IMR-90 (cell line): ENCODE measurements around the gene TSSK3. TPM values are rescaled to one million over a fixed set of nuclear protein-coding genes. Genes with fewer than 3 reads are reported as not detected.

ENCODE experiments used
- ATAC-seq: fragments of 200-7000 bp; cut with Tn5 transposase; 2 replicates; pipeline ENCODE4 v1.9.1; 2020; ENCODE audit warnings: low read depth, mild to moderate bottlenecking, moderate library complexity
- BruUV-seq: library from RNA; stranded (reverse); fragments of 400-500 nt; replicated peaks from 2 replicates; lab custom pipeline; 2021; lab: Mats Ljungman, UMichigan
- CTCF ChIA-PET: fragments of 300-600 bp; formaldehyde crosslinking; extraction: SDS; loops from one replicate; lab custom pipeline; 2021; ENCODE audit warnings: antibody characterized with exemption; lab: Yijun Ruan, JAX
- POLR2A ChIA-PET: fragments of 300-600 bp; sonication (Branson Sonifier 250); formaldehyde crosslinking; loops from one replicate; lab custom pipeline; 2022; ENCODE audit warnings: antibody characterized with exemption; ENCODE audit not compliant: unreplicated experiment; lab: Charles Lee
- DNase-seq: peaks from one replicate; pipeline ENCODE4 v3.0.0; 2013
- H2AFZ ChIP-seq: replicated peaks from 2 replicates; pipeline ENCODE3; 2013; ENCODE audit warnings: low read length, mild to moderate bottlenecking; ENCODE audit not compliant: poor library complexity
- H2AK5ac ChIP-seq: 2 replicates; pipeline ENCODE4 v1.6.1; 2013; ENCODE audit warnings: low read depth, low read length, inconsistent platforms
- H2AK9ac ChIP-seq: replicated peaks from 2 replicates; pipeline ENCODE3; 2013; ENCODE audit warnings: mild to moderate bottlenecking, low read depth, low read length, moderate library complexity; ENCODE audit not compliant: poor library complexity
- H2BK120ac ChIP-seq: 2 replicates; pipeline ENCODE4 v1.6.1; 2013; ENCODE audit warnings: low read depth, low read length, inconsistent platforms
- H2BK15ac ChIP-seq: 3 replicates; pipeline ENCODE4 v1.6.1; 2013; ENCODE audit warnings: low read depth, low read length, inconsistent platforms
- H2BK20ac ChIP-seq: 2 replicates; pipeline ENCODE4 v1.6.1; 2013; ENCODE audit warnings: low read depth, mild to moderate bottlenecking, inconsistent platforms, low read length, moderate library complexity
- H2BK5ac ChIP-seq: 2 replicates; pipeline ENCODE4 v1.6.1; 2013; ENCODE audit warnings: mild to moderate bottlenecking, low read depth, low read length, inconsistent platforms; ENCODE audit not compliant: poor library complexity, severe bottlenecking
- H3K14ac ChIP-seq: replicated peaks from 2 replicates; pipeline ENCODE4 v1.6.1; 2013; ENCODE audit warnings: low read depth, low read length, inconsistent platforms
- H3K18ac ChIP-seq: 2 replicates; pipeline ENCODE4 v1.6.1; 2013; ENCODE audit warnings: low read depth, low read length, control low read depth
- H3K23ac ChIP-seq: 2 replicates; pipeline ENCODE4 v1.6.1; 2013; ENCODE audit warnings: low read depth, low read length, inconsistent platforms
- H3K27ac ChIP-seq: 2 replicates; pipeline ENCODE4 v1.5.1; 2013; ENCODE audit warnings: mild to moderate bottlenecking, control low read depth, low read length; ENCODE audit not compliant: insufficient read depth
- H3K27me3 ChIP-seq: 2 replicates; pipeline ENCODE4 v1.6.1; 2013; ENCODE audit warnings: low read length; ENCODE audit not compliant: control insufficient read depth, insufficient read depth
- H3K36me3 ChIP-seq: 2 replicates; pipeline ENCODE4 v1.6.1; 2013; ENCODE audit warnings: low read length, mixed read lengths; ENCODE audit not compliant: control insufficient read depth, insufficient read depth
- H3K4ac ChIP-seq: 2 replicates; pipeline ENCODE4 v1.6.1; 2013; ENCODE audit warnings: low read depth, low read length, inconsistent platforms
- H3K4me1 ChIP-seq: 2 replicates; pipeline ENCODE4 v1.6.1; 2013; ENCODE audit warnings: low read length, mixed read lengths; ENCODE audit not compliant: control insufficient read depth, insufficient read depth
- H3K4me2 ChIP-seq: 2 replicates; pipeline ENCODE4 v1.6.1; 2013; ENCODE audit warnings: low read depth, mild to moderate bottlenecking, control low read depth, low read length, moderate library complexity
- H3K4me3 ChIP-seq: 2 replicates; pipeline ENCODE4 v1.5.1; 2013; ENCODE audit warnings: low read depth, mild to moderate bottlenecking, control low read depth, low read length, moderate library complexity; ENCODE audit not compliant: insufficient read depth
- H3K56ac ChIP-seq: 2 replicates; pipeline ENCODE4 v1.6.1; 2013; ENCODE audit warnings: low read length, inconsistent platforms; ENCODE audit not compliant: insufficient read depth; ENCODE audit errors: extremely low read depth
- H3K79me1 ChIP-seq, 2 experiments: 2 replicates each; pipeline ENCODE4 v1.6.1; 2013; ENCODE audit warnings: low read length in 2 of 2, inconsistent platforms in 1 of 2, low read depth in 1 of 2
- H3K9ac ChIP-seq: 2 replicates; pipeline ENCODE4 v1.6.1; 2013; ENCODE audit warnings: low read depth, low read length, control low read depth
- H3K9me1 ChIP-seq: 2 replicates; pipeline ENCODE4 v1.6.1; 2013; ENCODE audit warnings: low read length, inconsistent platforms; ENCODE audit not compliant: insufficient read depth
- H3K9me3 ChIP-seq: 2 replicates; pipeline ENCODE4 v1.6.1; 2013; ENCODE audit warnings: low read length; ENCODE audit not compliant: control insufficient read depth, insufficient read depth
- H4K20me1 ChIP-seq: 2 replicates; pipeline ENCODE4 v1.6.1; 2013; ENCODE audit warnings: low read length, inconsistent platforms; ENCODE audit not compliant: insufficient read depth
- H4K5ac ChIP-seq: 2 replicates; pipeline ENCODE4 v1.6.1; 2013; ENCODE audit warnings: mild to moderate bottlenecking, low read depth, low read length, control low read depth
- H4K8ac ChIP-seq, 2 experiments: 2 replicates each; pipeline ENCODE4 v1.6.1; 2013; ENCODE audit warnings: low read depth in 2 of 2, low read length in 2 of 2, control low read depth in 1 of 2, inconsistent platforms in 1 of 2
- H4K91ac ChIP-seq: 2 replicates; pipeline ENCODE4 v1.6.1; 2013; ENCODE audit warnings: low read depth, low read length, inconsistent platforms; ENCODE audit not compliant: insufficient read depth
- BHLHE40 ChIP-seq: fragments of 150-350 bp; IDR thresholded peaks from 2 replicates; pipeline ENCODE4 v1.6.1; 2016; ENCODE audit warnings: mild to moderate bottlenecking, low read depth, low read length
- CEBPB ChIP-seq: IDR thresholded peaks from 2 replicates; pipeline ENCODE4 v1.6.1; 2012; ENCODE audit warnings: low read depth, low read length, improper control_type of control experiment
- CHD1 ChIP-seq: IDR thresholded peaks from 2 replicates; pipeline ENCODE4 v1.6.1; 2012; ENCODE audit warnings: low read depth, low read length, improper control_type of control experiment
- ELK1 ChIP-seq: fragments of 150-350 bp; IDR thresholded peaks from 2 replicates; pipeline ENCODE4 v1.6.1; 2016; ENCODE audit warnings: low read depth, mild to moderate bottlenecking, low read length, moderate library complexity, borderline replicate concordance
- FOS ChIP-seq: fragments of 150-350 bp; IDR thresholded peaks from 2 replicates; pipeline ENCODE4 v1.6.1; 2016; ENCODE audit warnings: low read depth, low read length
- MAFK ChIP-seq: IDR thresholded peaks from 2 replicates; pipeline ENCODE4 v1.6.1; 2012; ENCODE audit warnings: low read depth, low read length, improper control_type of control experiment
- MAZ ChIP-seq: IDR thresholded peaks from 2 replicates; pipeline ENCODE4 v1.6.1; 2012; ENCODE audit warnings: low read depth, mild to moderate bottlenecking, low read length, improper control_type of control experiment, moderate library complexity, borderline replicate concordance
- MXI1 ChIP-seq: IDR thresholded peaks from 2 replicates; pipeline ENCODE4 v1.6.1; 2012; ENCODE audit warnings: low read depth, mild to moderate bottlenecking, low read length, moderate library complexity, borderline replicate concordance
- NFE2L2 ChIP-seq: fragments of 150-350 bp; IDR thresholded peaks from 2 replicates; pipeline ENCODE4 v1.6.1; 2016; ENCODE audit warnings: low read depth, mild to moderate bottlenecking, low read length
- POLR2A ChIP-seq: IDR thresholded peaks from 2 replicates; pipeline ENCODE4 v1.6.1; 2012; ENCODE audit warnings: mild to moderate bottlenecking, low read depth, low read length
- RAD21 ChIP-seq: IDR thresholded peaks from 2 replicates; pipeline ENCODE4 v1.6.1; 2012; ENCODE audit warnings: low read length, improper control_type of control experiment
- RCOR1 ChIP-seq: IDR thresholded peaks from 2 replicates; pipeline ENCODE4 v1.6.1; 2012; ENCODE audit warnings: mild to moderate bottlenecking, low read length, improper control_type of control experiment; ENCODE audit not compliant: insufficient replicate concordance
- RFX5 ChIP-seq: IDR thresholded peaks from 2 replicates; pipeline ENCODE4 v1.8.0; 2012; ENCODE audit warnings: low read depth, mild to moderate bottlenecking, low read length, moderate library complexity
- SMC3 ChIP-seq: fragments of 150-350 bp; IDR thresholded peaks from 2 replicates; pipeline ENCODE4 v1.6.1; 2016; ENCODE audit warnings: low read depth, mild to moderate bottlenecking, antibody characterized with exemption, low read length, moderate library complexity
- USF2 ChIP-seq: fragments of 150-350 bp; IDR thresholded peaks from 2 replicates; pipeline ENCODE4 v1.6.1; 2017; ENCODE audit warnings: mild to moderate bottlenecking, antibody characterized with exemption, low read length, low read depth
- WGBS, 2 experiments: methylation state at CpG; one replicate each; pipeline versions ENCODE4 v1.1.5 to v1.1.7; 2013; ENCODE audit warnings: missing lambda C conversion rate in 2 of 2; ENCODE audit not compliant: insufficient read length in 1 of 2; ENCODE audit errors: extremely low coverage in 2 of 2; 5-methylcytosine and 5-hydroxymethylcytosine counted together
- dilution Hi-C: fragments of 300-500 bp; cut with HindIII; formaldehyde crosslinking; loops from one replicate; pipeline ENCODE4 v1.14.3; 2018; ENCODE audit warnings: low sequenced_read_pairs; ENCODE audit not compliant: unreplicated experiment
- in situ Hi-C: fragments of 300-500 bp; cut with MboI; formaldehyde crosslinking; loops from 3 replicates; pipeline ENCODE4 v1.14.3; 2019; ENCODE audit warnings: low sequenced_read_pairs, inconsistent platforms, mixed read lengths
- intact Hi-C: fragments of 100-400 bp; cut with micrococcal nuclease; formaldehyde crosslinking; loops from 2 replicates; pipeline ENCODE4 v1.10.0; 2022
- polyA plus RNA-seq, 3 experiments: library from polyadenylated mRNA; depleted of rRNA; stranded (reverse); fragments of >200 nt; gene quantifications; 2 replicates each; pipeline ENCODE4 v1.2.3, GENCODE V29; 2012; ENCODE audit warnings: low replicate concordance in 1 of 3
- total RNA-seq: library from RNA; depleted of rRNA; stranded (reverse); fragments of >200 nt; gene quantifications from 2 replicates; pipeline ENCODE4 v1.2.3, GENCODE V29; 2012
- TF ChIP-seq, protein P1 (sequence below): conservative IDR thresholded peaks from 2 replicates; pipeline ENCODE4 v1.5.1; 2012; ENCODE audit warnings: mild to moderate bottlenecking, low read depth, low read length, improper control_type of control experiment

TSSK3 gene
- total and polyA plus RNA-seq, 2 of the 4 experiments (the other 2 are of a cell fraction) = 0.96 TPM; not detected in 1

- in situ Hi-C loops = no loop called here
Measured at GRCh38 chr1:32363713-32364112, 1.4 kb downstream of the TSSK3 start.

More at GRCh38 chr1:32363713-32364112, 1.4 kb downstream of the TSSK3 start:
- peak overlapping the region; percentile 9 for H2AFZ ChIP-seq
- H3K79me1 ChIP-seq = peaks cover 0 to 3% of the 10 kb centered on the region in 2 experiments; a peak in 1 of 4 replicates
- H2AK5ac ChIP-seq = no peak overlapping the region
- H3K9me1 ChIP-seq = 0 out of 2 replicates have a peak, but pooled peaks cover 4% of the 10 kb centered on the region
- TF ChIP-seq RAD21 (no peak), FOS (no peak), POLR2A (no peak), RFX5 (no peak), ELK1 (no peak), NFE2L2 (no peak), SMC3 (no peak), BHLHE40 (no peak), MAFK (no peak), RCOR1 (no peak), MXI1 (no peak), CHD1 (no peak), USF2 (no peak), CEBPB (no peak), MAZ (no peak)
- TF ChIP-seq, protein P1, sequence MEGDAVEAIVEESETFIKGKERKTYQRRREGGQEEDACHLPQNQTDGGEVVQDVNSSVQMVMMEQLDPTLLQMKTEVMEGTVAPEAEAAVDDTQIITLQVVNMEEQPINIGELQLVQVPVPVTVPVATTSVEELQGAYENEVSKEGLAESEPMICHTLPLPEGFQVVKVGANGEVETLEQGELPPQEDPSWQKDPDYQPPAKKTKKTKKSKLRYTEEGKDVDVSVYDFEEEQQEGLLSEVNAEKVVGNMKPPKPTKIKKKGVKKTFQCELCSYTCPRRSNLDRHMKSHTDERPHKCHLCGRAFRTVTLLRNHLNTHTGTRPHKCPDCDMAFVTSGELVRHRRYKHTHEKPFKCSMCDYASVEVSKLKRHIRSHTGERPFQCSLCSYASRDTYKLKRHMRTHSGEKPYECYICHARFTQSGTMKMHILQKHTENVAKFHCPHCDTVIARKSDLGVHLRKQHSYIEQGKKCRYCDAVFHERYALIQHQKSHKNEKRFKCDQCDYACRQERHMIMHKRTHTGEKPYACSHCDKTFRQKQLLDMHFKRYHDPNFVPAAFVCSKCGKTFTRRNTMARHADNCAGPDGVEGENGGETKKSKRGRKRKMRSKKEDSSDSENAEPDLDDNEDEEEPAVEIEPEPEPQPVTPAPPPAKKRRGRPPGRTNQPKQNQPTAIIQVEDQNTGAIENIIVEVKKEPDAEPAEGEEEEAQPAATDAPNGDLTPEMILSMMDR = no peak
- no peaks in the 10 kb centered on the region for H3K4me1 ChIP-seq
- ChIA-PET CTCF (no interaction called here), POLR2A (interaction anchor here (2.1 kb wide), 1 partner anchor 12 kb away, joined by 4 read pairs; no protein-coding TSS in a partner anchor)
- no peak overlapping the region for H2BK15ac ChIP-seq
- no peaks in the 10 kb centered on the region for H3K27me3 ChIP-seq
- H3K9me3 ChIP-seq = no peaks in the 10 kb centered on the region
- no peak overlapping the region for H4K8ac ChIP-seq
- H2AK9ac ChIP-seq = no peak overlapping the region
- no TSS peak for BruUV-seq
- H3K4me2 ChIP-seq = no peak overlapping the region
- H3K27ac ChIP-seq = no peak overlapping the region
- 91% methylated on average over 7 of the region's 12 CpGs; no CpG with 5 or more reads in 1 of the 2 experiments for WGBS, 2 experiments
- no peak for ATAC-seq
- no peak overlapping the region for H3K14ac ChIP-seq
- no peak overlapping the region for H2BK120ac ChIP-seq
- H3K36me3 ChIP-seq = peaks cover 39% of the 10 kb centered on the region
- no peak overlapping the region for H3K23ac ChIP-seq
- H3K56ac ChIP-seq = no peak overlapping the region
- no peak overlapping the region for H4K5ac ChIP-seq
- no peak overlapping the region for H3K9ac ChIP-seq
- H4K91ac ChIP-seq = no peak overlapping the region
- intact Hi-C loops = no loop called here
- DNase-seq = no peak
- no peak overlapping the region for H3K18ac ChIP-seq
- H3K4ac ChIP-seq = no peak overlapping the region
- dilution Hi-C loops = no loop called here
- H2BK5ac ChIP-seq = no peak overlapping the region
- no peak overlapping the region for H3K4me3 ChIP-seq
- no peak overlapping the region for H2BK20ac ChIP-seq
- H4K20me1 ChIP-seq = no peaks in the 10 kb centered on the region; the same call in 1 of the 2 replicates
